Epithelial cell of esophagus (primary cell): ENCODE data around the gene TMEM47.

Experiments
- DNase-seq: peaks from one replicate; pipeline ENCODE4 v3.0.0; 2010; ENCODE audit warnings: low read depth
- H3K4me3 ChIP-seq: 2 replicates; pipeline ENCODE4 v1.5.1; 2011; ENCODE audit warnings: mild to moderate bottlenecking, low read length, control low read depth
- TF ChIP-seq, protein P1 (sequence below): IDR thresholded peaks from 2 replicates; pipeline ENCODE4 v1.5.1; 2011; ENCODE audit warnings: low read depth, mild to moderate bottlenecking, low read length, control low read depth, inconsistent platforms; ENCODE audit not compliant: insufficient read depth; ENCODE audit errors: missing control alignments

The TMEM47 gene

DNA sequence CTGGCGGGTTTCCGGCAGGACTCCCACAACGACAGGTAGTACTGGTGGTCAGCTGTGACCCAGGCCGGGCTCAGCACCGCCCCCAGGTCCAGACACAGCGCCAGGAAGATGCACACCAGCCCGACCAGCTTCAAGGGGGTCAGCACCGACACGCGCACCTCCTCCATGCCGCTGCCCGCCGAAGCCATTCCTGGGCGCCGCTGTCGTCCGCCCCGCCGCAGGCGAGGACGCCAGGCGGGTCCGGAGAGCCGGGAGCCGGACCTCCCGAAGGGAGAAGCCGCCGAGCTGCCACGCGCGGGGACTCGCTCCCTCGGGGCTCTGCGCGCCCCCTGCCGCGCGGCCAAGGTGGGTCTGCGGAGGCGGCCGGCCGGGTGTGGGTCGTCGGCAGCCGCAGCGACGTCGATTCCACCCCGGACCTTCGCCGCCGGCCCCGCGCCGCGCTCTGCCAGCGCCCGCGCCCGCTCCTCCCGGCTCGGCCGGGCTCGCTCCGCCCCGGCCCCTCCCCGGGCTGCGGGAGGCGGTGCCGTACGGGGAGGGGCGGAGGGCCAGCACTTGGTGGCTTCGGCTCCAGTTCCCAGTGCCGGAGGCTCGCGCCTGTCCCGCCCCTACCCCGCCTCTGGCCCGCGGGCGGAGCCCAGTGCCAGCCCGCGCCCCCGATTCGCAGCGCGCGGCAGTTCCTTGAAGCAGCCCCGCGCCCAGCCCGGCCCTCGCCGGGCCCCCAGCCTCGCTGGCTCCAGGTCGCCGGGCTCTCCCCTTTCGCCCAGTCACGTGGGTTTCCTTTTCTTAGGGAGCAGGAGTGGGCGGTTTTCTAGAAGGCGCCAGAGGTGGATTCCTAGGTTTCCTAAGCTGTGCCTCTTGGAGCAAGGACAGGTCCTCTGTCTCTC, at the start of gene TMEM47:
TSS of gene TMEM47 (minus strand) at position 444 of the 884 bp plus-strand sequence. CDS start at position 188, 256 bp downstream.
- TF ChIP-seq, protein P1, sequence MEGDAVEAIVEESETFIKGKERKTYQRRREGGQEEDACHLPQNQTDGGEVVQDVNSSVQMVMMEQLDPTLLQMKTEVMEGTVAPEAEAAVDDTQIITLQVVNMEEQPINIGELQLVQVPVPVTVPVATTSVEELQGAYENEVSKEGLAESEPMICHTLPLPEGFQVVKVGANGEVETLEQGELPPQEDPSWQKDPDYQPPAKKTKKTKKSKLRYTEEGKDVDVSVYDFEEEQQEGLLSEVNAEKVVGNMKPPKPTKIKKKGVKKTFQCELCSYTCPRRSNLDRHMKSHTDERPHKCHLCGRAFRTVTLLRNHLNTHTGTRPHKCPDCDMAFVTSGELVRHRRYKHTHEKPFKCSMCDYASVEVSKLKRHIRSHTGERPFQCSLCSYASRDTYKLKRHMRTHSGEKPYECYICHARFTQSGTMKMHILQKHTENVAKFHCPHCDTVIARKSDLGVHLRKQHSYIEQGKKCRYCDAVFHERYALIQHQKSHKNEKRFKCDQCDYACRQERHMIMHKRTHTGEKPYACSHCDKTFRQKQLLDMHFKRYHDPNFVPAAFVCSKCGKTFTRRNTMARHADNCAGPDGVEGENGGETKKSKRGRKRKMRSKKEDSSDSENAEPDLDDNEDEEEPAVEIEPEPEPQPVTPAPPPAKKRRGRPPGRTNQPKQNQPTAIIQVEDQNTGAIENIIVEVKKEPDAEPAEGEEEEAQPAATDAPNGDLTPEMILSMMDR = no peak
- H3K4me3 ChIP-seq = peak within 1 kb of the TSS; percentile 21
- DNase-seq = peak; percentile 54

DNA sequence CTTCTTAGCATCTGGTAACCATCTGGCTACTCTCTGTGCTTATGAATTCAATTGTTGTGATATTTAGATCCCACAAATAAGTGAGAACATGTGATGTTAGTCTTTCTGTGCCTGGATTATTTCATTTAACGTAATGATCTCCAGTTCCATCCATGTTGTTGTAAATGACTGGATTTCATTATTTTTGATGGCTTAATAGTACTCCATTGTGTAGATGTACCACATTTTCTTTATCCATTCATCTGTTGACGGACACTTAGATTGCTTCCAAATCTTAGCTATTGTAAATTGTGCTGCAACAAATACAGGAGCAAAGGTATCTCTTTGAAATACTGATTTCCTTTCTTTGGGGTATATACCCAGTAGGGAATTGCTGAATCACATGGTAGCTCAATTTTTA, 30.0 kb upstream of the TMEM47 start:
- DNase-seq = no peak
- TF ChIP-seq, protein P1 = no peak
- no peak overlapping the region for H3K4me3 ChIP-seq

DNA sequence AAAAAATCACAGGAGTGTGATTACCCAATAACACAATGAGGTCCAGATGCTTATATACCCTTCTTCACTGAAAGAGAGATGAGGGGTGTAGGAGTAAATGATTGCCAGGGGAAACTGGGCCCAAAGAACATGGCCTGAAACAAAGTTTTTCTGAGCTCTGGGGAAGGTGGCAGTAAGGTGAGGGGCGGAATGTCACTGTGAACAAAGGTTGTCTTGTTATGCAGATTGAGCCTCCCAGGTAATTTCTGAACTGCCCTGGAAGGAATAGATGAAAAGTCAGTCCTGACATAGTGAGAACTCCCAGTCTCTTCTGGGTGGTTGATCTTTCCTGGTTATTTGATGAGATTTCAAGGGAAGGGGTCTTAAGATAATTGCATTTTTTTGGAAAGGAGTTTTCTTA, 2.5 kb upstream of the TMEM47 start:
- TF ChIP-seq, protein P1 = no peak
- no peak for DNase-seq
- H3K4me3 ChIP-seq = no peak overlapping the region

DNA sequence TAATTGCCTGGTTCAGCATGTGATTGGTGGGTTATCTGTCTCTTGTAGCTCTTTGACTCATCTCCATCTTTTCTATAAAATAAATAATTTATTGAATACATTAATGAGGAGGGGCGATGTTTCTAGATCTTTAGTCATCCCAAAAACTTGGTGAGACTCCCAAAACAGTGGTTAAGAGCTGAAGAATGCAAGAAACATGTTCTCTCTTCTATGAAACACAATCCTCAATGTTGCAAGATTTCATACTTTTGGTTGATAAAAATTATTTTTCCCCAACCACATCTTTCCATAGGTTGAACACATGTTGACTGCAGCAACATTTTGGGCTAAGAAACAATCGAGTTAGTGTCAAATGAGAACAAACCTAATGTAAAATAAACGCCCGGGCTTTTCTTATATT, 1.2 kb upstream of the TMEM47 start:
- TF ChIP-seq, protein P1 = no peak
- no peak for DNase-seq
- H3K4me3 ChIP-seq = no peak overlapping the region

DNA sequence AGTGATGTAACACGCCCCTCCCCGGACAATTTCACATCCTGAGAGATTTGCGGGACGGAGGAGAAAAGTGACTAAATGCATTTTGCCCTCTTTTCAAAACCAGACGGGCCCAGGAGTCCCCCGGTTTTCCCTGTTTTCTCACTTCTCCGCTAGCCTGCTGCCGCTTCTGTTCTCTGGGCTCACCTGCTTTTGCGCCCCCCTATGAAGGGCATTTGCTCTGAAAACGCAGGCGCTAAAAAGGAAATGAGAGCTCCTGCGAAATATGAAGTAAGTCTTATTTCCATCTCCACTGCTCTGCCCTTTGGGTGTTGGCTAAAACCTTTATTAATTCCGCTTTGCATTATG, 613 bp upstream of the TMEM47 start:
- H3K4me3 ChIP-seq = peak overlapping the region; percentile 13
- no peak for DNase-seq
- TF ChIP-seq, protein P1 = no peak

DNA sequence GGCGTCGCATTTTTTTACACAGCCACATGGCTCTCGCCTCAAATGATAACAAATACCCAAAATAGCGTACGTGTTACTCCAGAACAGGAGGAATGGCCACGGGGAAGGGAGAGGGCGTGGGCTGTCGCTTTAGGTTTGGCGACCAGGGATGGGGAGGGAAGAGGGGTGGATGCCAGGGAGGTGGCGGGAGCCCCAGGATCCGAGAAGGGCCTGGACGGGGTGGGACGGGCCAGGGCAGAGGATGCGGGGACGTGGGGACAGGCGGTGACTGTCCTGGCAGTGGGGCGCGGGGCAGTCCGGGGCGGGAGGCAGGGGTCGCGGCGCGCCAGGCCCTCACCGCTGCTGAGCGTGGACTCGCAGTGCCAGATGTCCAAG, 631 bp downstream of the TMEM47 start:
- no peak for DNase-seq
- TF ChIP-seq, protein P1 = no peak
- peak overlapping the region; percentile 21 for H3K4me3 ChIP-seq
